ENCODE measurements around the gene NFIA. TPM values are rescaled to one million over a fixed set of nuclear protein-coding genes. Genes with fewer than 3 reads are reported as not detected.

The NFIA gene
- polyA plus RNA-seq, 1 donor (not counting 4 experiments of a cell fraction or from before 2014, with no cell fraction given), result 14.7 TPM

- no peaks in the 10 kb centered on the region for H4K20me1 ChIP-seq (ENCODE audit: control insufficient read depth, extremely low read depth, insufficient read depth, low read length)
- H3K4me3 ChIP-seq (ENCODE audit: control insufficient read depth in 2 of 3, extremely low read depth in 1 of 3, insufficient read depth in 2 of 3, low read depth in 1 of 3, low read length in 3 of 3), result no peak overlapping the region
- peaks cover 0 to 3% of the 10 kb centered on the region in 2 experiments for H3K36me3 ChIP-seq (ENCODE audit: control insufficient read depth in 2 of 2, extremely low read depth in 1 of 2, insufficient read depth in 2 of 2, low read length in 2 of 2)
- no peak overlapping the region for H2AFZ ChIP-seq (ENCODE audit: control insufficient read depth, low read length)
- no peaks in the 10 kb centered on the region for H3K27me3 ChIP-seq (ENCODE audit: control insufficient read depth, extremely low read depth, insufficient read depth, low read length)
- no peaks in the 10 kb centered on the region for H3K79me2 ChIP-seq (ENCODE audit: control insufficient read depth, insufficient read depth, low read length)
- DNase-seq (ENCODE audit: low read depth, low spot score) (no peak), FAIRE-seq (no peak)
- no peak overlapping the region for H3K4me2 ChIP-seq (ENCODE audit: control insufficient read depth, extremely low read depth, insufficient read depth, low read depth, low read length)
- H3K4me1 ChIP-seq (ENCODE audit: control insufficient read depth, extremely low read depth, insufficient read depth, low read length), result no peaks in the 10 kb centered on the region
- no peak overlapping the region for H3K27ac ChIP-seq (ENCODE audit: control insufficient read depth, insufficient read depth, low read length)
- dilution Hi-C loops (cut with MboI; ENCODE audit: extremely low pct_ligation_motif_present, low sequenced_read_pairs), result no loop called here
- H3K9ac ChIP-seq (ENCODE audit: control insufficient read depth, extremely low read depth, insufficient read depth, low read length), result no peak overlapping the region
- TF ChIP-seq EZH2 (IDR thresholded peaks at IDR 0.05; ENCODE audit: low read length), result no peak
- TF ChIP-seq, protein P1, sequence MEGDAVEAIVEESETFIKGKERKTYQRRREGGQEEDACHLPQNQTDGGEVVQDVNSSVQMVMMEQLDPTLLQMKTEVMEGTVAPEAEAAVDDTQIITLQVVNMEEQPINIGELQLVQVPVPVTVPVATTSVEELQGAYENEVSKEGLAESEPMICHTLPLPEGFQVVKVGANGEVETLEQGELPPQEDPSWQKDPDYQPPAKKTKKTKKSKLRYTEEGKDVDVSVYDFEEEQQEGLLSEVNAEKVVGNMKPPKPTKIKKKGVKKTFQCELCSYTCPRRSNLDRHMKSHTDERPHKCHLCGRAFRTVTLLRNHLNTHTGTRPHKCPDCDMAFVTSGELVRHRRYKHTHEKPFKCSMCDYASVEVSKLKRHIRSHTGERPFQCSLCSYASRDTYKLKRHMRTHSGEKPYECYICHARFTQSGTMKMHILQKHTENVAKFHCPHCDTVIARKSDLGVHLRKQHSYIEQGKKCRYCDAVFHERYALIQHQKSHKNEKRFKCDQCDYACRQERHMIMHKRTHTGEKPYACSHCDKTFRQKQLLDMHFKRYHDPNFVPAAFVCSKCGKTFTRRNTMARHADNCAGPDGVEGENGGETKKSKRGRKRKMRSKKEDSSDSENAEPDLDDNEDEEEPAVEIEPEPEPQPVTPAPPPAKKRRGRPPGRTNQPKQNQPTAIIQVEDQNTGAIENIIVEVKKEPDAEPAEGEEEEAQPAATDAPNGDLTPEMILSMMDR (optimal IDR thresholded peaks at IDR 0.05 in 1 of 3, IDR thresholded peaks at IDR 0.05 in 1 of 3, conservative IDR thresholded peaks at IDR 0.05 in 1 of 3; ENCODE audit: extremely low read depth in 1 of 3, insufficient read depth in 2 of 3, low read length in 3 of 3), result no peak
- H3K9me1 ChIP-seq (ENCODE audit: control insufficient read depth, extremely low read depth, insufficient read depth, low read length), result no peaks in the 10 kb centered on the region
- no peaks in the 10 kb centered on the region for H3K9me3 ChIP-seq (ENCODE audit: control insufficient read depth, low read depth, low read length)
These were observed 132.8 kb downstream of the NFIA start for GRCh38 chr1:61215119-61215518.

- Histone ChIP-seq H2AFZ (ENCODE audit: control insufficient read depth, low read length) (no peak overlapping the region), H3K27ac (ENCODE audit: control insufficient read depth, insufficient read depth, low read length) (no peak overlapping the region), H3K9me1 (ENCODE audit: control insufficient read depth, extremely low read depth, insufficient read depth, low read length) (no peaks in the 10 kb centered on the region), H3K9me3 (ENCODE audit: control insufficient read depth, low read depth, low read length) (no peaks in the 10 kb centered on the region), H3K4me1 (ENCODE audit: control insufficient read depth, extremely low read depth, insufficient read depth, low read length) (no peaks in the 10 kb centered on the region), H3K36me3 (ENCODE audit: control insufficient read depth in 2 of 2, extremely low read depth in 1 of 2, insufficient read depth in 2 of 2, low read length in 2 of 2) (peaks cover 0 to 3% of the 10 kb centered on the region in 2 experiments), H3K4me2 (ENCODE audit: control insufficient read depth, extremely low read depth, insufficient read depth, low read depth, low read length) (no peak overlapping the region), H3K27me3 (ENCODE audit: control insufficient read depth, extremely low read depth, insufficient read depth, low read length) (no peaks in the 10 kb centered on the region), H3K9ac (ENCODE audit: control insufficient read depth, extremely low read depth, insufficient read depth, low read length) (no peak overlapping the region), H4K20me1 (ENCODE audit: control insufficient read depth, extremely low read depth, insufficient read depth, low read length) (no peaks in the 10 kb centered on the region), H3K79me2 (ENCODE audit: control insufficient read depth, insufficient read depth, low read length) (no peaks in the 10 kb centered on the region), H3K4me3 (ENCODE audit: control insufficient read depth in 2 of 3, extremely low read depth in 1 of 3, insufficient read depth in 2 of 3, low read depth in 1 of 3, low read length in 3 of 3) (no peak overlapping the region)
- TF ChIP-seq, protein P1 (optimal IDR thresholded peaks at IDR 0.05 in 1 of 3, IDR thresholded peaks at IDR 0.05 in 1 of 3, conservative IDR thresholded peaks at IDR 0.05 in 1 of 3; ENCODE audit: extremely low read depth in 1 of 3, insufficient read depth in 2 of 3, low read length in 3 of 3), result no peak
- no peak for TF ChIP-seq EZH2 (IDR thresholded peaks at IDR 0.05; ENCODE audit: low read length)
- DNase-seq (ENCODE audit: low read depth, low spot score), result no peak
- dilution Hi-C loops (cut with MboI; ENCODE audit: extremely low pct_ligation_motif_present, low sequenced_read_pairs), result no loop called here
- no peak for FAIRE-seq
These were observed 133.4 kb downstream of the NFIA start for GRCh38 chr1:61215676-61216289.
